H9 (cell line): ENCODE data around the gene TDO2. TPM values are rescaled to one million over a fixed set of nuclear protein-coding genes. Genes with fewer than 3 reads are reported as not detected.

Source experiments
- DNase-seq: peaks from one replicate; pipeline ENCODE4 v3.0.0-alpha.2; 2017
- H2AFZ ChIP-seq: one replicate; pipeline ENCODE4 v1.6.1; 2013; ENCODE audit warnings: mild to moderate bottlenecking, low read length, control low read depth, moderate library complexity
- H2AK5ac ChIP-seq: 2 replicates; pipeline ENCODE4 v1.6.1; 2013; ENCODE audit warnings: low read length, control low read depth, mixed read lengths; ENCODE audit not compliant: insufficient read length
- H2BK120ac ChIP-seq: one replicate; pipeline ENCODE4 v1.6.1; 2013; ENCODE audit warnings: low read depth, mild to moderate bottlenecking, low read length, control low read depth, inconsistent platforms; ENCODE audit not compliant: poor library complexity, severe bottlenecking
- H2BK12ac ChIP-seq: 2 replicates; pipeline ENCODE4 v1.6.1; 2013; ENCODE audit warnings: low read length, control low read depth, mixed read lengths, low read depth; ENCODE audit not compliant: insufficient read length
- H2BK15ac ChIP-seq: 2 replicates; pipeline ENCODE4 v1.6.1; 2013; ENCODE audit warnings: low read depth, low read length, control low read depth
- H2BK20ac ChIP-seq: one replicate; pipeline ENCODE4 v1.6.1; 2013; ENCODE audit warnings: low read depth, mild to moderate bottlenecking, low read length, control low read depth, inconsistent platforms; ENCODE audit not compliant: poor library complexity, severe bottlenecking
- H2BK5ac ChIP-seq: 2 replicates; pipeline ENCODE4 v1.6.1; 2013; ENCODE audit warnings: low read length, control low read depth, mixed read lengths; ENCODE audit not compliant: insufficient read length
- H3K14ac ChIP-seq: 2 replicates; pipeline ENCODE4 v1.6.1; 2013; ENCODE audit warnings: low read length, control low read depth; ENCODE audit not compliant: insufficient read depth
- H3K18ac ChIP-seq: 2 replicates; pipeline ENCODE4 v1.6.1; 2013; ENCODE audit warnings: low read depth, mild to moderate bottlenecking, mixed read lengths, low read length, control low read depth; ENCODE audit not compliant: insufficient read length
- H3K23ac ChIP-seq: 2 replicates; pipeline ENCODE4 v1.6.1; 2013; ENCODE audit warnings: low read length, control low read depth, mixed read lengths, low read depth; ENCODE audit not compliant: insufficient read length
- H3K23me2 ChIP-seq: 2 replicates; pipeline ENCODE4 v1.6.1; 2013; ENCODE audit warnings: low read depth, mild to moderate bottlenecking, mixed read lengths, low read length, control low read depth; ENCODE audit not compliant: insufficient read length, poor library complexity, severe bottlenecking
- H3K27ac ChIP-seq: 2 replicates; pipeline ENCODE4 v1.5.1; 2013; ENCODE audit warnings: low read length, control low read depth, mixed read lengths, low read depth; ENCODE audit not compliant: insufficient read length
- H3K27me3 ChIP-seq: 2 replicates; pipeline ENCODE4 v1.6.1; 2013; ENCODE audit warnings: low read length, control low read depth, inconsistent platforms; ENCODE audit not compliant: insufficient read depth
- H3K4ac ChIP-seq: 2 replicates; pipeline ENCODE4 v1.6.1; 2013; ENCODE audit warnings: low read depth, mild to moderate bottlenecking, control low read depth, inconsistent platforms, low read length, moderate library complexity
- H3K4me1 ChIP-seq: 2 replicates; pipeline ENCODE4 v1.6.1; 2013; ENCODE audit warnings: low read length, control low read depth, inconsistent platforms; ENCODE audit not compliant: insufficient read depth
- H3K4me2 ChIP-seq: 2 replicates; pipeline ENCODE4 v1.6.1; 2013; ENCODE audit warnings: low read length, control low read depth, mixed read lengths; ENCODE audit not compliant: insufficient read length, insufficient read depth
- H3K56ac ChIP-seq: 2 replicates; pipeline ENCODE4 v1.6.1; 2013; ENCODE audit warnings: low read depth, mild to moderate bottlenecking, mixed read lengths, low read length, control low read depth; ENCODE audit not compliant: insufficient read length
- H3K79me1 ChIP-seq: 2 replicates; pipeline ENCODE4 v1.6.1; 2013; ENCODE audit warnings: low read depth, mild to moderate bottlenecking, moderate library complexity, low read length, control low read depth, inconsistent platforms; ENCODE audit not compliant: insufficient read depth, poor library complexity, severe bottlenecking
- H3K79me2 ChIP-seq: 2 replicates; pipeline ENCODE4 v1.6.1; 2013; ENCODE audit warnings: low read length, control low read depth, inconsistent platforms; ENCODE audit not compliant: insufficient read depth
- H3K9ac ChIP-seq: 2 replicates; pipeline ENCODE4 v1.6.1; 2013; ENCODE audit warnings: low read length, control low read depth, mixed read lengths; ENCODE audit not compliant: insufficient read length; ENCODE audit errors: extremely low read depth
- H3K9me3 ChIP-seq: one replicate; pipeline ENCODE4 v1.6.1; 2013; ENCODE audit warnings: low read depth, low read length, inconsistent platforms; ENCODE audit not compliant: control insufficient read depth
- H3T11ph ChIP-seq: one replicate; pipeline ENCODE4 v1.6.1; 2013; ENCODE audit warnings: mild to moderate bottlenecking, low read length, control low read depth, inconsistent platforms
- H4K20me1 ChIP-seq: one replicate; pipeline ENCODE4 v1.6.1; 2013; ENCODE audit not compliant: control insufficient read depth, insufficient read length, insufficient read depth
- H4K5ac ChIP-seq: 2 replicates; pipeline ENCODE4 v1.6.1; 2013; ENCODE audit warnings: low read depth, mild to moderate bottlenecking, mixed read lengths, low read length, control low read depth; ENCODE audit not compliant: insufficient read length
- H4K8ac ChIP-seq: replicated peaks from 2 replicates; pipeline ENCODE4 v1.6.1; 2013; ENCODE audit warnings: low read length, control low read depth, mixed read lengths, low read depth; ENCODE audit not compliant: insufficient read length
- H4K91ac ChIP-seq: 2 replicates; pipeline ENCODE4 v1.6.1; 2013; ENCODE audit warnings: low read depth, mild to moderate bottlenecking, moderate library complexity, mixed read lengths, low read length, control low read depth; ENCODE audit not compliant: insufficient read length
- H3K27ac Mint-ChIP-seq, 3 experiments: 2 replicates in 2 of 3; 3 replicates in 1 of 3; pipeline ENCODE4 v1.8.0; 2020 to 2021; ENCODE audit warnings: mixed read lengths in 3 of 3, mild to moderate bottlenecking in 1 of 3, moderate library complexity in 1 of 3
- H3K27me3 Mint-ChIP-seq: 2 replicates; pipeline ENCODE4 v1.8.0; 2021; ENCODE audit warnings: low read depth, mild to moderate bottlenecking, moderate library complexity, mixed read lengths
- H3K36me3 Mint-ChIP-seq, 3 experiments: 2 replicates in 2 of 3; 3 replicates in 1 of 3; pipeline ENCODE4 v1.8.0; 2020 to 2021; ENCODE audit warnings: low read depth in 3 of 3, mixed read lengths in 3 of 3; ENCODE audit not compliant: insufficient read depth in 1 of 3
- H3K4me1 Mint-ChIP-seq, 2 experiments: 2 replicates each; pipeline ENCODE4 v1.8.0; 2020; ENCODE audit warnings: mixed read lengths in 2 of 2
- H3K4me3 Mint-ChIP-seq, 2 experiments: 2 replicates in 1 of 2; 3 replicates in 1 of 2; pipeline ENCODE4 v1.8.0; 2020 to 2021; ENCODE audit warnings: mild to moderate bottlenecking in 2 of 2, mixed read lengths in 2 of 2, moderate library complexity in 1 of 2
- H3K9me3 Mint-ChIP-seq, 2 experiments: 2 replicates in 1 of 2; 3 replicates in 1 of 2; pipeline ENCODE4 v1.8.0; 2020; ENCODE audit warnings: mild to moderate bottlenecking in 2 of 2, mixed read lengths in 2 of 2, moderate library complexity in 1 of 2
- WGBS: extraction: QIAGEN DNeasy Blood & Tissue Kit; methylation state at CpG from one replicate; pipeline ENCODE4 v1.1.7; 2013; ENCODE audit warnings: missing lambda C conversion rate, low lambda C conversion rate, mixed read lengths; ENCODE audit not compliant: insufficient read length; ENCODE audit errors: extremely low coverage; 5-methylcytosine and 5-hydroxymethylcytosine counted together
- long read RNA-seq: library from polyadenylated mRNA; unstranded; transcript quantifications from one replicate; pipeline ENCODE4 v2.0.0, GENCODE V29; 2020
- total RNA-seq: library from RNA; stranded (reverse); gene quantifications from 2 replicates; pipeline ENCODE4 v1.2.1, GENCODE V29; 2021
- TF ChIP-seq, protein P1 (sequence below): fragments of 200-600 bp; sonication (generic); conservative IDR thresholded peaks from 3 replicates; pipeline ENCODE4 v1.8.0; 2021; ENCODE audit warnings: antibody characterized with exemption, mild to moderate bottlenecking

The TDO2 gene
- not detected in 2 replicates for total RNA-seq
- long read RNA-seq: 0 reads

GRCh38 chr4:155903453-155903852 is at the start of gene TDO2:
TSS of gene TDO2 (plus strand) at chr4:155903696. CDS start at chr4:155903759, 63 bp downstream.
- Histone ChIP-seq H2AFZ (no peak within 1 kb of the TSS), H4K91ac (no peak within 1 kb of the TSS), H3K9me3 (no peaks in the 10 kb centered on the region), H3K4ac (no peak within 1 kb of the TSS), H4K5ac (no peak within 1 kb of the TSS), H3T11ph (no peak within 1 kb of the TSS), H2BK20ac (no peak within 1 kb of the TSS), H2BK5ac (no peak within 1 kb of the TSS), H3K79me2 (no peaks in the 10 kb centered on the region), H3K27ac (no peak within 1 kb of the TSS), H2BK12ac (no peak within 1 kb of the TSS), H2AK5ac (no peak within 1 kb of the TSS), H3K79me1 (no peaks in the 10 kb centered on the region), H3K4me1 (peaks cover 4% of the 10 kb centered on the region; the same call in 1 of the 2 replicates), H3K14ac (no peak within 1 kb of the TSS), H4K20me1 (no peaks in the 10 kb centered on the region), H2BK120ac (no peak within 1 kb of the TSS), H2BK15ac (no peak within 1 kb of the TSS), H3K56ac (no peak within 1 kb of the TSS), H3K4me2 (no peak within 1 kb of the TSS), H3K23ac (no peak within 1 kb of the TSS), H3K27me3 (no peaks in the 10 kb centered on the region), H3K23me2 (no peaks in the 10 kb centered on the region), H4K8ac (no peak within 1 kb of the TSS), H3K9ac (no peak within 1 kb of the TSS), H3K18ac (no peak within 1 kb of the TSS)
- Mint-ChIP-seq H3K4me1 (peaks cover 16 to 17% of the 10 kb centered on the region in 2 experiments), H3K27ac (0 out of 7 replicates have a peak within 1 kb of the TSS, but pooled peaks of 1 of the 3 experiments have one; percentile 14), H3K9me3 (peaks cover under 1 to 3% of the 10 kb centered on the region in 2 experiments; a peak in 3 of 5 replicates), H3K4me3 (no peak within 1 kb of the TSS), H3K27me3 (no peaks in the 10 kb centered on the region), H3K36me3 (peaks cover 0 to under 1% (median 0%) of the 10 kb centered on the region in 3 experiments; a peak in 1 of 7 replicates)
- DNase-seq: no peak
- WGBS: no CpG with 5 or more reads among the region's 1 CpG
- TF ChIP-seq, protein P1, sequence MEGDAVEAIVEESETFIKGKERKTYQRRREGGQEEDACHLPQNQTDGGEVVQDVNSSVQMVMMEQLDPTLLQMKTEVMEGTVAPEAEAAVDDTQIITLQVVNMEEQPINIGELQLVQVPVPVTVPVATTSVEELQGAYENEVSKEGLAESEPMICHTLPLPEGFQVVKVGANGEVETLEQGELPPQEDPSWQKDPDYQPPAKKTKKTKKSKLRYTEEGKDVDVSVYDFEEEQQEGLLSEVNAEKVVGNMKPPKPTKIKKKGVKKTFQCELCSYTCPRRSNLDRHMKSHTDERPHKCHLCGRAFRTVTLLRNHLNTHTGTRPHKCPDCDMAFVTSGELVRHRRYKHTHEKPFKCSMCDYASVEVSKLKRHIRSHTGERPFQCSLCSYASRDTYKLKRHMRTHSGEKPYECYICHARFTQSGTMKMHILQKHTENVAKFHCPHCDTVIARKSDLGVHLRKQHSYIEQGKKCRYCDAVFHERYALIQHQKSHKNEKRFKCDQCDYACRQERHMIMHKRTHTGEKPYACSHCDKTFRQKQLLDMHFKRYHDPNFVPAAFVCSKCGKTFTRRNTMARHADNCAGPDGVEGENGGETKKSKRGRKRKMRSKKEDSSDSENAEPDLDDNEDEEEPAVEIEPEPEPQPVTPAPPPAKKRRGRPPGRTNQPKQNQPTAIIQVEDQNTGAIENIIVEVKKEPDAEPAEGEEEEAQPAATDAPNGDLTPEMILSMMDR: no peak
